Right lobe of liver (tissue), 4 donors: ENCODE measurements around the gene KCNAB3.

Experiments used
- POLR2A ChIP-seq: fragments of 450-650 bp; IDR thresholded peaks from one replicate; pipeline ENCODE4 v1.6.1; 2017; ENCODE audit warnings: antibody characterized with exemption, mild to moderate bottlenecking
- TF ChIP-seq, protein P1 (sequence below), 4 donors: fragments of 200-600 bp in 3 of 4; fragments of 450-650 bp in 1 of 4; IDR thresholded peaks; one replicate each; pipeline versions ENCODE4 v1.5.1 to v1.8.0; 2016 to 2022; ENCODE audit warnings: antibody characterized with exemption in 4 of 4, mild to moderate bottlenecking in 2 of 4
- donor health status: DM: no; HTN: no; CAD: no.
- donor health status: DM: no; HTN: no; CAD: no.
- donor health status: DM: no; HTN: yes; CAD: no.

DNA sequence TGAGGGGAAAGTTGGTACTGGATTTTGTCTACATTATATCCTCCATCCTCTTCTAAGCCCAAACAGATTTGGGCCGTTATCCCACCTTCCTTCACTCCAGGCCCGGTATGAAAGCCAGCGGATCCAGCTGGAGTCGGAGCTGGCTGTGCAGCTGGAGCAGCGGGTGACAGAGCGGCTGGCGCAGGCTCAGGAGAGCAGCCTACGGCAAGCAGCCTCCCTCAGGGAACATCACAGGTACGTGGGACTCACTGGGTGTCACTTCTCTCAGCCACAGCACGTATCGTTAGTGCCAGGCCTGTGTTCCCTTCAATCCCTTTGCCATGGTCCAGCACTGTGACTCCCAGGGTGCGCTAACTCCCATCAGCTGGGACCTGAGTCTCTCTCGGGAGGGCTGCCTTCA is 13.6 kb upstream of the KCNAB3 start:
- TF ChIP-seq, protein P1, sequence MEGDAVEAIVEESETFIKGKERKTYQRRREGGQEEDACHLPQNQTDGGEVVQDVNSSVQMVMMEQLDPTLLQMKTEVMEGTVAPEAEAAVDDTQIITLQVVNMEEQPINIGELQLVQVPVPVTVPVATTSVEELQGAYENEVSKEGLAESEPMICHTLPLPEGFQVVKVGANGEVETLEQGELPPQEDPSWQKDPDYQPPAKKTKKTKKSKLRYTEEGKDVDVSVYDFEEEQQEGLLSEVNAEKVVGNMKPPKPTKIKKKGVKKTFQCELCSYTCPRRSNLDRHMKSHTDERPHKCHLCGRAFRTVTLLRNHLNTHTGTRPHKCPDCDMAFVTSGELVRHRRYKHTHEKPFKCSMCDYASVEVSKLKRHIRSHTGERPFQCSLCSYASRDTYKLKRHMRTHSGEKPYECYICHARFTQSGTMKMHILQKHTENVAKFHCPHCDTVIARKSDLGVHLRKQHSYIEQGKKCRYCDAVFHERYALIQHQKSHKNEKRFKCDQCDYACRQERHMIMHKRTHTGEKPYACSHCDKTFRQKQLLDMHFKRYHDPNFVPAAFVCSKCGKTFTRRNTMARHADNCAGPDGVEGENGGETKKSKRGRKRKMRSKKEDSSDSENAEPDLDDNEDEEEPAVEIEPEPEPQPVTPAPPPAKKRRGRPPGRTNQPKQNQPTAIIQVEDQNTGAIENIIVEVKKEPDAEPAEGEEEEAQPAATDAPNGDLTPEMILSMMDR (IDR thresholded peaks at IDR 0.05) = no peak
- no peak for TF ChIP-seq POLR2A
